ENCODE data around the gene JDP2. TPM values are rescaled to one million over a fixed set of nuclear protein-coding genes. Genes with fewer than 3 reads are reported as not detected.

JDP2 gene
- total RNA-seq, 6 experiments from 2014 or later, result 48.0 to 67.8 (median 61.8) TPM

- peaks cover 31% of the 10 kb centered on the region for H3K4me1 Mint-ChIP-seq (ENCODE audit: low read depth)
- H3K9me3 Mint-ChIP-seq, result no peaks in the 10 kb centered on the region
- no peak for DNase-seq
- H3K27me3 Mint-ChIP-seq (ENCODE audit: insufficient read depth), result no peaks in the 10 kb centered on the region; the same call in 1 of the 2 replicates
- H3K36me3 Mint-ChIP-seq (ENCODE audit: low read depth), result peaks cover 33% of the 10 kb centered on the region
- no peak overlapping the region for H3K27ac Mint-ChIP-seq
- H3K4me3 Mint-ChIP-seq, result no peak overlapping the region
- TF ChIP-seq CTCF (IDR thresholded peaks at IDR 0.05), result no peak
Measured at GRCh38 chr14:75459791-75460190, 32.0 kb downstream of the JDP2 start.

DNA sequence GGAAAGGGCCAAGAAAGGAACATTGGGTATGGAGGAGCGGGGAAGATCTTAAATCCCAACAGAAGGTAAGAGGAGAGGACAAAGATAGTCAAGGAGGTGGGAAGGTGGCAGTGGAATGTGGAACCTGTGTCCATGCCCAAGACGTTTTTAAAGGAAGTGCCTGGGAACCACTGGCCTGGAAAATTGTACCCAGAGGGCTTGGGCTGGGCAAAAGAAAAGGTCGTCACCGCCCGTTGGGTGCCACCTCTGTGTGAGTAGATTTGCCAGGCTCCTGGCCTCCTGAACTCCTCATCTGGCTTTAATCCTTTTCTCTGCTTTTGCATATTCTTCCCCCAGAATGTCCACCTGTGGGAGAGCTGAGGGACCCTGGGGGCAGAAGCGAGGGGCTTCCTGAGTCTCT, 32.6 kb downstream of the JDP2 start:
- Mint-ChIP-seq H3K9me3 (no peaks in the 10 kb centered on the region), H3K27ac (no peak overlapping the region), H3K36me3 (ENCODE audit: low read depth) (peaks cover 33% of the 10 kb centered on the region), H3K4me1 (ENCODE audit: low read depth) (peaks cover 25% of the 10 kb centered on the region), H3K27me3 (ENCODE audit: insufficient read depth) (no peaks in the 10 kb centered on the region; the same call in 1 of the 2 replicates), H3K4me3 (no peak overlapping the region)
- TF ChIP-seq CTCF (IDR thresholded peaks at IDR 0.05), result no peak
- DNase-seq, result no peak

DNA sequence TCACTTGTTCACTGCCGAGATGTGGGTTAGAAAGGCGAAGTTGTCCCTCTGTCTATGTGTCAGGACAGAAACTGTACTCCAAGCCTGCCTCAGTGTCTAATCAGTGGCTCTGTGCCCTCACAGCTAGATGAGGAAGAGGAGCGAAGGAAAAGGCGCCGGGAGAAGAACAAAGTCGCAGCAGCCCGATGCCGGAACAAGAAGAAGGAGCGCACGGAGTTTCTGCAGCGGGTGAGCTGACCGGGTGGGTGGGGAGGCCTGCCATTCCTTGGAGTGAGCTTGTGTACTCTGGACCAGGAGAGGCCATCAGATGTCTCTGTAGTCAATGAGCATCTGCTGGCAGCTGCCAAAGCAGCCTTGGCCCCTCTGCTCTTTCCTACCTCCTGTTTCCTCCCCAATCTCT, 33.5 kb downstream of the JDP2 start:
- no peaks in the 10 kb centered on the region for H3K9me3 Mint-ChIP-seq
- no peak for DNase-seq
- H3K27me3 Mint-ChIP-seq (ENCODE audit: insufficient read depth), result no peaks in the 10 kb centered on the region
- H3K27ac Mint-ChIP-seq, result no peak overlapping the region
- no peak for TF ChIP-seq CTCF (IDR thresholded peaks at IDR 0.05)
- H3K4me1 Mint-ChIP-seq (ENCODE audit: low read depth), result peaks cover 16% of the 10 kb centered on the region
- peaks cover 27% of the 10 kb centered on the region for H3K36me3 Mint-ChIP-seq (ENCODE audit: low read depth)
- H3K4me3 Mint-ChIP-seq, result no peak overlapping the region

DNA sequence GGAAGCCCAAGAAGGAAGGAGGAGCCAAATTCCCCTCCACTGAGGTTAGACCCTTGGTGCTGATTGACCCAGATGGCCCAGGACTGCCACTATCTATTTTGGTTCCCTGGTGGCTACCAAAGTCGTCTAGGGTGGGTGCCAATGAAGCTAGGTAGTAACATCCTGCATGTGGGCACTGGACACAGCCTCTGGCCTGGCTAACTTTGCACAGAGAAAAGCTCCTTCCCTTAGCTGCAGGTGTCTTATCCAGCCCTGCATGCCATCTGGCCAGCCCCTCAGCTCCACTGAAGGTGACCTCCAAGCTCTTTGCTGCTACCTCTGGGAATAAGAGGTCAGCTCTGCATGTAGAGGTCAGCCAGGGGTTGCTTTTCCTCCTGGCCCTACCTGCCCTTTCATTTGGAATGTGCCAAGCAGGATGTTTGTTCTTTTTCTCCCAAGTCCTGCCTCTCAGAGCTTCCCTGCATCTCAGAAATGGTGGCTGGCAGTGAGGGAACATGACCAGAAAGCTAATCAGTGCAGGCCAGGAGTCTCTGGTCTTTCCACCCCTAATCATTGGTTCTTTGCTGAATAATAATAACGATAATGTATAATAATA, 34.0 kb downstream of the JDP2 start:
- Mint-ChIP-seq H3K27me3 (ENCODE audit: insufficient read depth) (no peaks in the 10 kb centered on the region), H3K4me1 (ENCODE audit: low read depth) (peaks cover 11% of the 10 kb centered on the region), H3K27ac (no peak overlapping the region)

DNA sequence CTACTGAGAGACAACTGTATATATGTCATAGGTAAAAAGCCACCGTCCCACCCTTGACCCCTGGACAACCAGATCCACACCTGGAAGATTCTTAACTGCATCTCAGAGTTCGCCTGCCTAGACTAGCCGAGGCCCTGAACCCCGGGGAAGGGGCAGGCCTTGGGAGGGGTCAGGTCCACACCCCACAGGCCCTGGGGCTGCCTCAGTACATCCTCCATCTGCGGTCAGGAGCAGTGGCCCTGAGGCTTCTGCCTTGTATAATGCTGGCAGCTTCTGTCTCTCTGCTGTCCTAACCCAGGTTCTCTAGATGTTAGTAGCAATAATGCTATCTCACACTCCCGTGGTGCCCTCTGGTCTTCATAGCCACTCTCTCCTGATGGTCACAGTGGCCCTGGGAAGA, 36.8 kb downstream of the JDP2 start:
- DNase-seq, result no peak
- Mint-ChIP-seq H3K4me1 (ENCODE audit: low read depth) (no peaks in the 10 kb centered on the region; the same call in 1 of the 2 replicates), H3K4me3 (no peak overlapping the region), H3K36me3 (ENCODE audit: low read depth) (peaks cover 30% of the 10 kb centered on the region), H3K27ac (no peak overlapping the region; the same call in 1 of the 2 replicates), H3K27me3 (ENCODE audit: insufficient read depth) (peaks cover 1% of the 10 kb centered on the region; the same call in 1 of the 2 replicates), H3K9me3 (no peaks in the 10 kb centered on the region)
- TF ChIP-seq CTCF (IDR thresholded peaks at IDR 0.05), result no peak

More for the DNA sequence above, 34.0 kb downstream of the JDP2 start:
- no peak for TF ChIP-seq CTCF (IDR thresholded peaks at IDR 0.05)
- Mint-ChIP-seq H3K36me3 (ENCODE audit: low read depth) (peaks cover 28% of the 10 kb centered on the region), H3K9me3 (no peaks in the 10 kb centered on the region), H3K4me3 (no peak overlapping the region)
- no peak for DNase-seq

All from HFFc6 (cell line).